NCI-H1048 (cell line): ENCODE results near the gene CUEDC2.

Experiments
- DNase-seq: peaks from one replicate; lab custom pipeline; 2025; lab: John Stamatoyannopoulos, UW

CUEDC2 gene

GRCh38 chr10:102396730-102397151 is 35.6 kb downstream of the CUEDC2 start:
- DNase-seq: no peak

- DNase-seq: no peak
Measured at GRCh38 chr10:102396317-102396650, 36.1 kb downstream of the CUEDC2 start.

GRCh38 chr10:102395400-102396316 is 36.7 kb downstream of the CUEDC2 start, which contains the start of gene NFKB2:
TSS of gene NFKB2 (plus strand) at chr10:102395705. CDS start at chr10:102395960, 255 bp downstream.
- peak; percentile 68 for DNase-seq

GRCh38 chr10:102394801-102395399 is 37.5 kb downstream of the CUEDC2 start:
- DNase-seq: no peak

GRCh38 chr10:102394079-102394800 is 38.1 kb downstream of the CUEDC2 start:
- peak; percentile 73 for DNase-seq

GRCh38 chr10:102393411-102394078 is 38.8 kb downstream of the CUEDC2 start:
- no peak for DNase-seq

- no peak for DNase-seq
Measured at GRCh38 chr10:102392306-102392705, 40.1 kb downstream of the CUEDC2 start.

- DNase-seq: no peak
Measured at GRCh38 chr10:102389894-102390293, 42.5 kb downstream of the CUEDC2 start.

GRCh38 chr10:102384606-102385429 is 47.6 kb downstream of the CUEDC2 start:
- no peak for DNase-seq

- DNase-seq: no peak
Measured at GRCh38 chr10:102384053-102384452, 48.3 kb downstream of the CUEDC2 start.

GRCh38 chr10:102382871-102383270 is 49.5 kb downstream of the CUEDC2 start:
- DNase-seq: no peak

- DNase-seq: no peak
Measured at GRCh38 chr10:102381983-102382382, 50.4 kb downstream of the CUEDC2 start.

- DNase-seq: no peak
Measured at GRCh38 chr10:102379383-102379782, 53.0 kb downstream of the CUEDC2 start.

GRCh38 chr10:102376901-102377300 is 55.5 kb downstream of the CUEDC2 start:
- DNase-seq: no peak

GRCh38 chr10:102375867-102376266 is 56.5 kb downstream of the CUEDC2 start:
- DNase-seq: no peak

GRCh38 chr10:102375250-102375649 is 57.1 kb downstream of the CUEDC2 start:
- no peak for DNase-seq
